ENCODE results near the gene SPTBN5.

Gene SPTBN5

DNA sequence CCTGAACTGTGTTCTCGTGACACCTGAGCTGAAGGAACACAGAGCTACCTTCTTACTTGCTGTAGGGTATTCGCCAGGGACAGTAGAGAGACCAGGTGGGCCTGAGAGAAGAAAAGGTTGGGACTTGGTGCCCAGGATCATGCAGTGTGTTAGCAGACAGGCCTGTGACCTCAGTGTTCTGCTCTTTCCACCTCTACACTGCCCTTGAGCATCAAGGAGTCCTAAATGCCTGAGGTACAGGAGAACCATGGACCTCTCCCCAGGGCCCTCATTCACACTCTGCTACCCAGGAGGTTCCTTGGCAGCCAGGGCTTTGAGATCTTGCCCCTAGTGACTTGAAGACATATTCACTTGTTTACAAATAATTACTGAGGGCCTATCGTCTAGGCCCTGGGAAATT lies 88.1 kb downstream of the SPTBN5 start:
- Histone ChIP-seq H2AFZ (ENCODE audit: insufficient read depth, low read length, poor library complexity) (no peak overlapping the region), H3K9me3 (ENCODE audit: insufficient read depth, low read depth, low read length) (peaks cover 2% of the 10 kb centered on the region), H4K12ac (ENCODE audit: low read depth, low read length) (peak overlapping the region; percentile 12), H4K8ac (ENCODE audit: low read depth, low read length) (peak overlapping the region; percentile 64), H3K27me3 (ENCODE audit: insufficient read depth, low read length) (no peaks in the 10 kb centered on the region), H3K4me3 (ENCODE audit: low read depth, low read length) (no peak overlapping the region), H3K36me3 (ENCODE audit: control insufficient read depth in 1 of 2, insufficient read depth in 2 of 2, low read length in 2 of 2) (peaks cover 2 to 3% of the 10 kb centered on the region in 2 experiments), H2BK120ac (ENCODE audit: insufficient read depth, low read length, poor library complexity) (peak overlapping the region; percentile 98), H3K14ac (ENCODE audit: low read length) (peak overlapping the region; percentile 84), H3K79me2 (ENCODE audit: control insufficient read depth, insufficient read depth, low read length, poor library complexity) (peaks cover 9% of the 10 kb centered on the region), H3K79me1 (ENCODE audit: low read length) (peaks cover 22% of the 10 kb centered on the region), H3K9ac (ENCODE audit: low read length) (peak overlapping the region; percentile 31), H2BK12ac (ENCODE audit: low read length) (peak overlapping the region; percentile 97), H2BK5ac (ENCODE audit: low read depth, low read length, poor library complexity) (peak overlapping the region; percentile 95), H3K4me2 (ENCODE audit: low read length) (peak overlapping the region; percentile 17), H3K4ac (ENCODE audit: low read depth, low read length) (peak overlapping the region; percentile 16), H2AK5ac (ENCODE audit: low read length) (peak overlapping the region; percentile 47), H4K91ac (ENCODE audit: low read depth, low read length) (peak overlapping the region; percentile 97), H3K4me1 (ENCODE audit: control insufficient read depth in 1 of 2, insufficient read depth in 2 of 2, low read length in 2 of 2) (peaks cover 25 to 32% of the 10 kb centered on the region in 2 experiments), H3K27ac (ENCODE audit: low read depth, low read length) (peak overlapping the region; percentile 85), H3K23ac (ENCODE audit: low read length) (no peak overlapping the region), H3K18ac (ENCODE audit: low read length) (peak overlapping the region; percentile 58)
- no peak for DNase-seq
- no CpG with 5 or more reads among the region's 3 CpGs for WGBS (ENCODE audit: extremely low coverage, insufficient coverage, insufficient read length)

GRCh38 chr15:41804916-41805666 lies 88.8 kb downstream of the SPTBN5 start:
- H3K9ac ChIP-seq (ENCODE audit: low read length) = no peak overlapping the region
- peak overlapping the region; percentile 97 for H2BK12ac ChIP-seq (ENCODE audit: low read length)
- peak; percentile 52 to 74 for DNase-seq
- H2BK5ac ChIP-seq (ENCODE audit: low read depth, low read length, poor library complexity) = peak overlapping the region; percentile 95
- peaks cover 2% of the 10 kb centered on the region for H3K9me3 ChIP-seq (ENCODE audit: insufficient read depth, low read depth, low read length)
- peak overlapping the region; percentile 98 for H2BK120ac ChIP-seq (ENCODE audit: insufficient read depth, low read length, poor library complexity)
- H3K4me1 ChIP-seq (ENCODE audit: control insufficient read depth in 1 of 2, insufficient read depth in 2 of 2, low read length in 2 of 2) = peaks cover 25 to 32% of the 10 kb centered on the region in 2 experiments
- H3K4me2 ChIP-seq (ENCODE audit: low read length) = peak overlapping the region; percentile 25
- peak overlapping the region; percentile 64 for H4K8ac ChIP-seq (ENCODE audit: low read depth, low read length)
- H3K79me1 ChIP-seq (ENCODE audit: low read length) = peaks cover 24% of the 10 kb centered on the region
- no CpG with 5 or more reads among the region's 8 CpGs for WGBS (ENCODE audit: extremely low coverage, insufficient coverage, insufficient read length)
- peaks cover 5 to 8% of the 10 kb centered on the region in 2 experiments for H3K36me3 ChIP-seq (ENCODE audit: control insufficient read depth in 1 of 2, insufficient read depth in 2 of 2, low read length in 2 of 2)
- peak overlapping the region; percentile 47 for H2AK5ac ChIP-seq (ENCODE audit: low read length)
- peak overlapping the region; percentile 4 for H4K12ac ChIP-seq (ENCODE audit: low read depth, low read length)
- no peaks in the 10 kb centered on the region for H3K27me3 ChIP-seq (ENCODE audit: insufficient read depth, low read length)
- H3K18ac ChIP-seq (ENCODE audit: low read length) = peak overlapping the region; percentile 67
- H3K4me3 ChIP-seq (ENCODE audit: low read depth, low read length) = no peak overlapping the region
- peaks cover 9% of the 10 kb centered on the region for H3K79me2 ChIP-seq (ENCODE audit: control insufficient read depth, insufficient read depth, low read length, poor library complexity)
- peak overlapping the region; percentile 84 for H3K14ac ChIP-seq (ENCODE audit: low read length)
- H4K91ac ChIP-seq (ENCODE audit: low read depth, low read length) = peak overlapping the region; percentile 97
- peak overlapping the region; percentile 85 for H3K27ac ChIP-seq (ENCODE audit: low read depth, low read length)
- peak overlapping the region; percentile 16 for H3K4ac ChIP-seq (ENCODE audit: low read depth, low read length)
- no peak overlapping the region for H2AFZ ChIP-seq (ENCODE audit: insufficient read depth, low read length, poor library complexity)
- H3K23ac ChIP-seq (ENCODE audit: low read length) = no peak overlapping the region

GRCh38 chr15:41804361-41804760 lies 89.5 kb downstream of the SPTBN5 start:
- Histone ChIP-seq H3K9me3 (ENCODE audit: insufficient read depth, low read depth, low read length) (peaks cover 2% of the 10 kb centered on the region), H3K23ac (ENCODE audit: low read length) (no peak overlapping the region), H4K91ac (ENCODE audit: low read depth, low read length) (peak overlapping the region; percentile 79), H2BK120ac (ENCODE audit: insufficient read depth, low read length, poor library complexity) (peak overlapping the region; percentile 91), H3K36me3 (ENCODE audit: control insufficient read depth in 1 of 2, insufficient read depth in 2 of 2, low read length in 2 of 2) (peaks cover 3 to 8% of the 10 kb centered on the region in 2 experiments), H3K4me2 (ENCODE audit: low read length) (peak overlapping the region; percentile 22), H2BK5ac (ENCODE audit: low read depth, low read length, poor library complexity) (peak overlapping the region; percentile 85), H2BK12ac (ENCODE audit: low read length) (peak overlapping the region; percentile 89), H4K12ac (ENCODE audit: low read depth, low read length) (no peak overlapping the region), H3K79me1 (ENCODE audit: low read length) (peaks cover 27% of the 10 kb centered on the region), H3K18ac (ENCODE audit: low read length) (peak overlapping the region; percentile 85), H3K4me3 (ENCODE audit: low read depth, low read length) (no peak overlapping the region), H3K27ac (ENCODE audit: low read depth, low read length) (peak overlapping the region; percentile 85), H3K79me2 (ENCODE audit: control insufficient read depth, insufficient read depth, low read length, poor library complexity) (peaks cover 9% of the 10 kb centered on the region), H3K9ac (ENCODE audit: low read length) (no peak overlapping the region), H2AK5ac (ENCODE audit: low read length) (no peak overlapping the region), H3K4ac (ENCODE audit: low read depth, low read length) (peak overlapping the region; percentile 60), H3K4me1 (ENCODE audit: control insufficient read depth in 1 of 2, insufficient read depth in 2 of 2, low read length in 2 of 2) (peaks cover 30 to 37% of the 10 kb centered on the region in 2 experiments), H3K27me3 (ENCODE audit: insufficient read depth, low read length) (no peaks in the 10 kb centered on the region), H3K14ac (ENCODE audit: low read length) (peak overlapping the region; percentile 91), H2AFZ (ENCODE audit: insufficient read depth, low read length, poor library complexity) (no peak overlapping the region), H4K8ac (ENCODE audit: low read depth, low read length) (peak overlapping the region; percentile 71)
- DNase-seq = peak; percentile 48 to 69
- no CpG with 5 or more reads among the region's 2 CpGs for WGBS (ENCODE audit: extremely low coverage, insufficient coverage, insufficient read length)

GRCh38 chr15:41801850-41802455 lies 91.9 kb downstream of the SPTBN5 start:
- H3K79me1 ChIP-seq (ENCODE audit: low read length) = peaks cover 32% of the 10 kb centered on the region
- peaks cover 41 to 56% of the 10 kb centered on the region in 2 experiments for H3K4me1 ChIP-seq (ENCODE audit: control insufficient read depth in 1 of 2, insufficient read depth in 2 of 2, low read length in 2 of 2)
- peaks cover 9% of the 10 kb centered on the region for H3K79me2 ChIP-seq (ENCODE audit: control insufficient read depth, insufficient read depth, low read length, poor library complexity)
- no peak overlapping the region for H4K8ac ChIP-seq (ENCODE audit: low read depth, low read length)
- WGBS (ENCODE audit: extremely low coverage, insufficient coverage, insufficient read length) = no CpG with 5 or more reads among the region's 3 CpGs
- no peak overlapping the region for H3K4ac ChIP-seq (ENCODE audit: low read depth, low read length)
- H2AFZ ChIP-seq (ENCODE audit: insufficient read depth, low read length, poor library complexity) = no peak overlapping the region
- no peak overlapping the region for H3K9ac ChIP-seq (ENCODE audit: low read length)
- H2BK5ac ChIP-seq (ENCODE audit: low read depth, low read length, poor library complexity) = no peak overlapping the region
- peaks cover 2% of the 10 kb centered on the region for H3K9me3 ChIP-seq (ENCODE audit: insufficient read depth, low read depth, low read length)
- H3K27me3 ChIP-seq (ENCODE audit: insufficient read depth, low read length) = no peaks in the 10 kb centered on the region
- no peak overlapping the region for H2AK5ac ChIP-seq (ENCODE audit: low read length)
- no peak overlapping the region for H3K4me3 ChIP-seq (ENCODE audit: low read depth, low read length)
- H3K36me3 ChIP-seq (ENCODE audit: control insufficient read depth in 1 of 2, insufficient read depth in 2 of 2, low read length in 2 of 2) = peaks cover 3 to 8% of the 10 kb centered on the region in 2 experiments
- H3K4me2 ChIP-seq (ENCODE audit: low read length) = no peak overlapping the region
- H4K91ac ChIP-seq (ENCODE audit: low read depth, low read length) = no peak overlapping the region
- H3K23ac ChIP-seq (ENCODE audit: low read length) = no peak overlapping the region
- H3K27ac ChIP-seq (ENCODE audit: low read depth, low read length) = no peak overlapping the region
- no peak overlapping the region for H4K12ac ChIP-seq (ENCODE audit: low read depth, low read length)
- no peak overlapping the region for H2BK12ac ChIP-seq (ENCODE audit: low read length)
- no peak overlapping the region for H2BK120ac ChIP-seq (ENCODE audit: insufficient read depth, low read length, poor library complexity)
- peak; percentile 27 to 69 for DNase-seq
- no peak overlapping the region for H3K14ac ChIP-seq (ENCODE audit: low read length)
- no peak overlapping the region for H3K18ac ChIP-seq (ENCODE audit: low read length)

Measured in trophoblast cell (in vitro differentiated cells and primary cell).